Neutrophil (primary cell): Measurements from ENCODE around the gene TENM4.

Experiments
- H3K27ac ChIP-seq: fragments of 200-600 bp; sonication (generic); 2 replicates; pipeline ENCODE4 v1.5.1; 2016; ENCODE audit warnings: mild to moderate bottlenecking, moderate library complexity
- H3K27me3 ChIP-seq: fragments of 200-600 bp; sonication (generic); 2 replicates; pipeline ENCODE4 v1.6.0; 2016; ENCODE audit warnings: mild to moderate bottlenecking
- H3K36me3 ChIP-seq: fragments of 200-600 bp; sonication (generic); 2 replicates; pipeline ENCODE4 v1.5.1; 2017
- H3K4me1 ChIP-seq, 2 experiments: fragments of 200-600 bp in 1 of 2; sonication (generic) in 1 of 2; 1 replicate in 1 of 2; 2 replicates in 1 of 2; pipeline versions ENCODE4 v1.5.1 to v1.6.1; 2013 to 2016; ENCODE audit warnings: low read depth in 1 of 2, low read length in 1 of 2, mild to moderate bottlenecking in 1 of 2, moderate library complexity in 1 of 2; ENCODE audit not compliant: control insufficient read depth in 1 of 2, insufficient read depth in 1 of 2
- H3K4me3 ChIP-seq, 2 experiments: fragments of 200-600 bp in 1 of 2; sonication (generic) in 1 of 2; 1 replicate in 1 of 2; 2 replicates in 1 of 2; pipeline ENCODE4 v1.5.1; 2013 to 2016; ENCODE audit warnings: low read depth in 1 of 2, low read length in 1 of 2, mild to moderate bottlenecking in 1 of 2, moderate library complexity in 1 of 2
- H3K9me3 ChIP-seq: fragments of 200-600 bp; sonication (generic); 2 replicates; pipeline ENCODE4 v1.5.1; 2016
- CTCF ChIP-seq: fragments of 200-600 bp; sonication (generic); IDR thresholded peaks from 2 replicates; pipeline ENCODE4 v1.5.1; 2016; ENCODE audit warnings: antibody characterized with exemption

The TENM4 gene

GRCh38 chr11:79090191-79090705 is 350.6 kb downstream of the TENM4 start:
- no peak for TF ChIP-seq CTCF
- Histone ChIP-seq H3K27me3 (no peaks in the 10 kb centered on the region), H3K27ac (no peak overlapping the region)

GRCh38 chr11:79089601-79090000 is 351.2 kb downstream of the TENM4 start:
- no peak for TF ChIP-seq CTCF
- Histone ChIP-seq H3K4me3 (no peak overlapping the region), H3K36me3 (no peaks in the 10 kb centered on the region), H3K27me3 (no peaks in the 10 kb centered on the region), H3K9me3 (no peaks in the 10 kb centered on the region), H3K27ac (no peak overlapping the region), H3K4me1 (no peaks in the 10 kb centered on the region)

More at GRCh38 chr11:79090191-79090705, 350.6 kb downstream of the TENM4 start:
- no peak overlapping the region for H3K4me3 ChIP-seq
- no peaks in the 10 kb centered on the region for H3K4me1 ChIP-seq
- H3K36me3 ChIP-seq, result no peaks in the 10 kb centered on the region
- no peaks in the 10 kb centered on the region for H3K9me3 ChIP-seq

GRCh38 chr11:79088967-79089366 is 351.9 kb downstream of the TENM4 start:
- Histone ChIP-seq H3K27me3 (no peaks in the 10 kb centered on the region), H3K9me3 (no peaks in the 10 kb centered on the region), H3K27ac (no peak overlapping the region), H3K36me3 (no peaks in the 10 kb centered on the region), H3K4me3 (no peak overlapping the region), H3K4me1 (no peaks in the 10 kb centered on the region)
- no peak for TF ChIP-seq CTCF

GRCh38 chr11:79087961-79088318 is 352.9 kb downstream of the TENM4 start:
- no peak for TF ChIP-seq CTCF
- Histone ChIP-seq H3K27ac (no peak overlapping the region), H3K36me3 (no peaks in the 10 kb centered on the region), H3K4me1 (no peaks in the 10 kb centered on the region), H3K27me3 (no peaks in the 10 kb centered on the region), H3K4me3 (no peak overlapping the region), H3K9me3 (no peaks in the 10 kb centered on the region)

- no peak overlapping the region for H3K27ac ChIP-seq
- H3K36me3 ChIP-seq, result no peaks in the 10 kb centered on the region
- no peaks in the 10 kb centered on the region for H3K27me3 ChIP-seq
- TF ChIP-seq CTCF, result no peak
- no peaks in the 10 kb centered on the region for H3K9me3 ChIP-seq
- no peak overlapping the region for H3K4me3 ChIP-seq
- H3K4me1 ChIP-seq, result no peaks in the 10 kb centered on the region
Observed at GRCh38 chr11:79087238-79087960, 353.4 kb downstream of the TENM4 start.
